ENCODE measurements around the gene CCDC192. TPM values are rescaled to one million over a fixed set of nuclear protein-coding genes. Genes with fewer than 3 reads are reported as not detected.

The CCDC192 gene
- total RNA-seq, 2 experiments from 2014 or later = not detected

DNA sequence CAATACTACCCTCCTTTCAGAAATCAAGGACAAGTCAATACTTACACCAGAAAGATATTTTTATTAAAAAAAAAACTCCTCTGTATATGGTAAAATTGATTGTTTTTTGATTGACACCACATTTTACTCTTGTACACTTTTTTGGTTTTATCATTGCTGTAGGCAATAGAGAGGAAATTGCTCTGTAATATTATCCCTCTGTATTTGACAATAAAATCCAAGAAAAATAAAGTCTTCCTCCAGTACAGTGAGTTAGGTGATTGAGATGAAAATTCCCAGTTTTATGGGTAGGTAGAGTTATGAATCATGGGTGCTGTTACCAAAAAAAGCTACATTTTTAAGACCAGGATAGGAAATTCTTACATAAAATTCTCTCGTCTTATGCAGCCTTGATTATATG lies 22.6 kb upstream of the CCDC192 start:
- CTCF ChIA-PET = no interaction called here
- H3K4me1 Mint-ChIP-seq (ENCODE audit: low read depth) = no peaks in the 10 kb centered on the region
- H3K27ac Mint-ChIP-seq = no peak overlapping the region
- no peak for ATAC-seq
- H3K4me3 Mint-ChIP-seq = no peak overlapping the region
- H3K9me3 Mint-ChIP-seq (ENCODE audit: insufficient read depth) = no peaks in the 10 kb centered on the region
- DNase-seq = no peak
- no peaks in the 10 kb centered on the region for H3K36me3 Mint-ChIP-seq (ENCODE audit: low read depth)
- POLR2A ChIA-PET = no interaction called here
- H3K27me3 Mint-ChIP-seq (ENCODE audit: low read depth) = no peaks in the 10 kb centered on the region

DNA sequence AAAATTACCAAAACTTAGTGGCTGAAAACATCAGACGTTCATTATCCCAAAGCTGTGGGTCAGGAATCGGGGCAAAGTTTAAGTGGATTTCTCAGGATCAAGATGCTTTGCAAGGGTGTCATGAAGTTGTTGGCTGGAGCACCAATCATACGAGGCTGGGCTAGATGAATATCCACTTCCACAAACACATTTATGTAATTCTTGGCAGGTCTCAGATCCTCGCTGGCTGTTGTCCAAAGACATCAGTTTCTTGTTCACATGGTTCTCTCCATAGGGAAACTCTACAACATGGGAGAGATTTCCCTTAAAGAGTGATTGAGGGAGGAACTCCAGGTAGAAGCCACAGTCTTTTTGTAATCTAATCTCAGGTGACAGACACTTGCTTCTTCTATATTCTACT lies 20.2 kb upstream of the CCDC192 start:
- ChIA-PET POLR2A (no interaction called here), CTCF (no interaction called here)
- Mint-ChIP-seq H3K4me1 (ENCODE audit: low read depth) (no peaks in the 10 kb centered on the region), H3K27ac (no peak overlapping the region), H3K36me3 (ENCODE audit: low read depth) (no peaks in the 10 kb centered on the region), H3K27me3 (ENCODE audit: low read depth) (no peaks in the 10 kb centered on the region), H3K9me3 (ENCODE audit: insufficient read depth) (no peaks in the 10 kb centered on the region), H3K4me3 (no peak overlapping the region)
- DNase-seq (no peak), ATAC-seq (no peak)

DNA sequence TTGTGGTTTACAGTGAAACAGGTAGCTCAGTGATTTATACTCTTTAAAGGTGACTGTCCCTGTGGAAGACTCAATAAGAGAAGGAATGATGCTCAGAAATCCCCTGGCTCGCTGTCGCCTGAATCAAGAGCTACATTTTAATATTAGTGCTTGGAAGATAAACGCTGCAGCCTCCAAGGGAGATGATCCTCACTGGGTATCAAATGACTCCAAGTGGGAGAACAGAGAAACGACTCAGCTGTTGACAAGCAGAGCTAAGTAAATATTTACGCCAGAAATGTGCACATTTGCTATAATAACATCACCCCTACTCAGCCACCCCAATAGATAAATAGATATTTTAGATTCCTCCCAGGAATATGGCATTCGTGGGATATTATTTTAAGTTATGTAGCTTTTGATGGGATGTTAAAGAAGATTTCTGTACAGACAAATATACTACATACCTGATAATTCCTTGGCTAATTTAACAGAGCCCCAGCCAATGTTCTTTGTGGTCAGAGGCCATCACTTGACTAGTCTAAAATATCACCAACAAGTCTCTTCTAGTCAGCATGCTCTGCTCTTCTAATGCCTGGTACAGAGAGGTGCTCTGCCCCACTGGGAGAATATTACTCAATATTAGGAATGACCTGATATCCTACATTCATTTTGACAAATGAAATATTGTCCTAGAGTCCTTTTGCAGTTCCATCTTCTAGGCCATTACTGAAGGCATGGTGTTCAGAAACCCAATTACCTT lies 18.3 kb upstream of the CCDC192 start:
- ChIA-PET CTCF (no interaction called here), POLR2A (no interaction called here)
- no peak for ATAC-seq
- DNase-seq = no peak
- no peak overlapping the region for H3K27ac Mint-ChIP-seq
- no peaks in the 10 kb centered on the region for H3K4me1 Mint-ChIP-seq (ENCODE audit: low read depth)
- no peaks in the 10 kb centered on the region for H3K27me3 Mint-ChIP-seq (ENCODE audit: low read depth)
- no peak overlapping the region for H3K4me3 Mint-ChIP-seq
- no peaks in the 10 kb centered on the region for H3K9me3 Mint-ChIP-seq (ENCODE audit: insufficient read depth)
- H3K36me3 Mint-ChIP-seq (ENCODE audit: low read depth) = no peaks in the 10 kb centered on the region

DNA sequence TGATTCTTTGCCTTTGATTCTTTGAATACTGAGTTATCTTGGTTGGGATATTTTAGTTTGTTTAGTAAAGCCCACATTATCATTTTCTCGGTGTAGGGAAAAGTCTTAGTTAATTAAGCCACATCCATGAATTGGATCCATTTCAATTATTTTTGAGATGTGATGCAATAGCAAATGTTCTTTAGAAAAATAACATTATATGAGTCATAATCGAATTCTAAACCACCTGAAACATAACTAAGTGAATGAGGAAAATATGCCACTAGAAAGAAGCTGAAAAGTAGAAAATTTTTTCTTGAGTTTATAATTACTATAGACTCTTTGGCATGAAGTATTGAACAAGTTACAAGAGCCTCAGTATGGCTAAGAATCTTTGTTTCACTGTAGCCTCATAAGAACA lies 17.5 kb upstream of the CCDC192 start:
- H3K27me3 Mint-ChIP-seq (ENCODE audit: low read depth) = no peaks in the 10 kb centered on the region
- no peaks in the 10 kb centered on the region for H3K9me3 Mint-ChIP-seq (ENCODE audit: insufficient read depth)
- H3K27ac Mint-ChIP-seq = no peak overlapping the region
- no peak overlapping the region for H3K4me3 Mint-ChIP-seq
- POLR2A ChIA-PET = no interaction called here
- H3K36me3 Mint-ChIP-seq (ENCODE audit: low read depth) = no peaks in the 10 kb centered on the region
- no peaks in the 10 kb centered on the region for H3K4me1 Mint-ChIP-seq (ENCODE audit: low read depth)
- DNase-seq = no peak
- no peak for ATAC-seq
- CTCF ChIA-PET = no interaction called here

DNA sequence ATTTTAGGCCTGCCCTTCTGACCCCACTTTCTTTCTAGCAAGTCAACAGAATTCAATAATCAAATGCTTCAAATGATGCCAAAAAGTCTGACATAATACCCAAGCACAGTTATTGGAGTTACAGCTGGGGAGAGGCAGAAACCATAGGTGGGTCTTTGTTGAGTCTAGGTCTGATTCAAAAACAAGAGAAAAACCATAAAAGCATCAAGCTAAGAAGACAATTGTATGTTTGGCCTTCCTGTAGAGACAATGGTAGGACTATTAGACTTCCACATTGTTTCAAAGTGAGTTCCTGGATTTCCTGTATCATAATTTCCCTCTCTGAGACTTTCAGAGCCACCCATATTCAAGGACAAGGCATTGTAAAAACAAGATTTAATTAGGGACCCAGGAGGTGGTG lies 16.8 kb upstream of the CCDC192 start:
- ChIA-PET POLR2A (no interaction called here), CTCF (no interaction called here)
- H3K27ac Mint-ChIP-seq = no peak overlapping the region
- H3K9me3 Mint-ChIP-seq (ENCODE audit: insufficient read depth) = no peaks in the 10 kb centered on the region
- H3K36me3 Mint-ChIP-seq (ENCODE audit: low read depth) = no peaks in the 10 kb centered on the region
- DNase-seq (no peak), ATAC-seq (no peak)
- H3K4me1 Mint-ChIP-seq (ENCODE audit: low read depth) = no peaks in the 10 kb centered on the region
- no peak overlapping the region for H3K4me3 Mint-ChIP-seq
- no peaks in the 10 kb centered on the region for H3K27me3 Mint-ChIP-seq (ENCODE audit: low read depth)

DNA sequence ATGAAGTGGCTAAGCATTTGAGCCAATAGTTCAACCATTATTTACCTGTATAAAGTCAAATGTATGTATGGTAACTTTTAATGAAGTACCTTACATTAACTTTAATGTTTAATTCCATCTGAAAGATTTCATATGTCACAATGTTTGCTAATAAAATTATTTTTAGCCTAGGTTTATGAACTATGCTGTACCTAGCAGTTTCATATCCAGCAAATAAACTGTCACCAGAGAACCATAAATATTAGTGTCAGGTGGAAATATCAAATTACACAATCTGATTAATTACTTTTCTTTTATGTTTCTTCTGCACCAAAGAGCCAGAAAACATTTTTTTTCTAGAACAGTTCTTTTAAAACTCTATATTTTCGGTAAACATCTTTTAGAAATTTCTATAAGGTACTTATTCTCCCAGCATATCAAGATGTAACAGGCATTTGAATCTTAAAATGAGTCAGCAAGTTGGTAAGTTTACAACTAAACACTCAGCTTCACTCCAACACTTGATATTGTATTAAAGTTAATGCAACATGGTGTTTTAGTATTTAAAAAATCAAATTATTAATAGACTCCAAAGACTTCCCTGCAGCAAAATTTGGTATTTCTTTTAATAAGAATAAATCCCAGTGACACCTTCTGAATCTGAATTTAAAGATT lies 8.5 kb upstream of the CCDC192 start:
- CTCF ChIA-PET = no interaction called here
- peaks cover 2% of the 10 kb centered on the region for H3K27me3 Mint-ChIP-seq (ENCODE audit: low read depth)
- H3K4me3 Mint-ChIP-seq = no peak overlapping the region
- DNase-seq (no peak), ATAC-seq (no peak)
- H3K9me3 Mint-ChIP-seq (ENCODE audit: insufficient read depth) = no peaks in the 10 kb centered on the region
- POLR2A ChIA-PET = no interaction called here
- no peaks in the 10 kb centered on the region for H3K4me1 Mint-ChIP-seq (ENCODE audit: low read depth)
- no peaks in the 10 kb centered on the region for H3K36me3 Mint-ChIP-seq (ENCODE audit: low read depth)
- no peak overlapping the region for H3K27ac Mint-ChIP-seq

DNA sequence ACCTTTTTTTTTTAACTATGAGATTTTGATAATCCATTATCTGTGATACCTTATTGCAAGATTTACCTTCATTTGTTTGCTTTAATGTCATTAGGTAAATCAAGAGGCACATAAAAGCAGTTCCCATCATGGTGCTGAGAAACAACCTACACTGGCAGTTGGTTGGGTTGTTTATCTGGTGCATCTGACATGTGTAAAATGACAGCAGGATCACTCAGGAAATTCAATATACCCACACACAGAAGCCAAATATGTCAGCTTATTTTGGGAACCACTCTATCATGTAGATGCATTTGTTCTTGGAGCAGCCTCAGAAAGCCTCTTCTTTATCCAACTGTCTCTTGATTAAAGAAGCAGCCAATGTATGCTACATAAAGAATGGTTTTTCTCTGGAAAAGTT lies 7.8 kb upstream of the CCDC192 start:
- H3K9me3 Mint-ChIP-seq (ENCODE audit: insufficient read depth) = no peaks in the 10 kb centered on the region
- CTCF ChIA-PET = no interaction called here
- POLR2A ChIA-PET = no interaction called here

DNA sequence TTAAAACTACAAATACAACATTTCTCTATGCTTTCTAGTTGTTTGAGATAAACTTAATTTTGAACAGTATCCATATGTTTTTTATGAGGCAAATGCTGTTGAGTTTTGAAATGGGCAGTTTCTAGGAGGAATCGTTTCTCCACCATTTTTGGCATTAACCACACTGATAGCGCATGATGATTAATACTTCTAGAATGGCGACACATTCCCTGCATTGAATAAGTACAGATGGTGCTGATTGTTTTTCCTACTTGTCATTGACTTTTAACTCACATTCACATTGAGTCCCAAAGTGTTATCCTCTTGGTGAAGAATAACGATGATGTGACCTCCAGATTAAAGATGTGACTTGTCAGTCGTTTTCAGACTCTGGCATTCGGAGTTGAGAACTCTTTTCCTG lies 6.5 kb upstream of the CCDC192 start:
- H3K27me3 Mint-ChIP-seq (ENCODE audit: low read depth) = peaks cover 2% of the 10 kb centered on the region
- H3K36me3 Mint-ChIP-seq (ENCODE audit: low read depth) = no peaks in the 10 kb centered on the region
- H3K27ac Mint-ChIP-seq = no peak overlapping the region
- CTCF ChIA-PET = no interaction called here
- DNase-seq (no peak), ATAC-seq (no peak)
- no peaks in the 10 kb centered on the region for H3K9me3 Mint-ChIP-seq (ENCODE audit: insufficient read depth)
- no peak overlapping the region for H3K4me3 Mint-ChIP-seq
- no peaks in the 10 kb centered on the region for H3K4me1 Mint-ChIP-seq (ENCODE audit: low read depth)
- POLR2A ChIA-PET = no interaction called here

More for the DNA sequence above, 7.8 kb upstream of the CCDC192 start:
- Mint-ChIP-seq H3K4me3 (no peak overlapping the region), H3K27ac (no peak overlapping the region), H3K27me3 (ENCODE audit: low read depth) (peaks cover 2% of the 10 kb centered on the region), H3K36me3 (ENCODE audit: low read depth) (no peaks in the 10 kb centered on the region), H3K4me1 (ENCODE audit: low read depth) (no peaks in the 10 kb centered on the region)
- ATAC-seq (no peak), DNase-seq (no peak)

DNA sequence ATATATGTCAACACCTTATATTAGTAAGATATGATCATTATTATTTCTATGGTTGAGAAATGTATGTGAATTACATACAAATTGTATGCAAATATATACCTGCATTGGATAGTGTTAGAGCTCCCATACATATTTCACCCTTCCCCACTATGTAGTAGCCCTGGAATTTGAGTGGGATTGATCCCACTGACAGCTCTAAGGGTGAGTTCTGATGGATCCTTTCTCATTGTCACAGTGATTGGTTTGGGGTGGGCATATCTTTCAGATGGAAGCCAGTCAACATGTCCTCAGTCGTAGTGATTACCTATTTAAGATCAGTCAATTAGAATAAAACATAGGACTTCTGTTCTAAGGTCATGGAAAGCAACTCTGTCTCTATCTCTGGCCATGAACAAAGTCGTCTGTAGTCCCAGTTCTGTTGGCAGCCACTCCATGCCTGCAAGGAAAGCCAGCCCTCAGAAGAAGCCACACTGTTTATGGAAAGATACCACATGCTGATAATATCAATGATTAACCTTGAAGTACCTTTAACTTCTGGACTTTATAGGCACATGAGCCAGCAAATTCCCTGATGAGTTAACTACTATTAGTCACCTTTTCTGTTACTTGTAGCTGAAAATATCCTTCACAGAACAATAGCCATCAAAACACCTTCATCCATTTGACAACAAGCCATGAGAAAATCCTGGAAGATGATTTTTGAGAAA lies 5.1 kb upstream of the CCDC192 start:
- Mint-ChIP-seq H3K4me3 (no peak overlapping the region), H3K27ac (no peak overlapping the region), H3K27me3 (ENCODE audit: low read depth) (peaks cover 2% of the 10 kb centered on the region), H3K36me3 (ENCODE audit: low read depth) (no peaks in the 10 kb centered on the region), H3K9me3 (ENCODE audit: insufficient read depth) (no peaks in the 10 kb centered on the region), H3K4me1 (ENCODE audit: low read depth) (no peaks in the 10 kb centered on the region)
- DNase-seq (no peak), ATAC-seq (no peak)
- CTCF ChIA-PET = no interaction called here
- POLR2A ChIA-PET = no interaction called here

DNA sequence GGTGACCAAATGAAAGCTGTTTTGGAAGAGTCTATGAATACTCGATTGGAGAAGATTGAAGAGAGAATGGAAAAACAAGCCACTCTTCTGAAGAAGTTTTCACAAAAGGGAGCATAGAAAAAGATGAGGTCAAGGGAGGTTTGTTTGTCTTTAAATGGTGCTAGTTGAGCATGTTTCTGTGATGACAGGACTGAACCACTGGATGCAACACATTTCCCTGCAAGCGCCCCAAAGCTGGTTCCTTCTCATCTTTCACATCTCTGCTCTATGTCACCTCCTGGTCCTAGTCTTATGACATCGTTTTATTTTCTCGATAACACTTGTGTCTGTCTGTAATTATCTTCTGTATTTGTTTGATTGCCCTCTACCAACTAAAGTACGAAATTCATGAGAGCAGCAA lies 3.8 kb upstream of the CCDC192 start:
- Mint-ChIP-seq H3K36me3 (ENCODE audit: low read depth) (no peaks in the 10 kb centered on the region), H3K9me3 (ENCODE audit: insufficient read depth) (no peaks in the 10 kb centered on the region), H3K27me3 (ENCODE audit: low read depth) (peaks cover 2% of the 10 kb centered on the region), H3K4me1 (ENCODE audit: low read depth) (no peaks in the 10 kb centered on the region), H3K27ac (no peak overlapping the region), H3K4me3 (no peak overlapping the region)
- ATAC-seq (no peak), DNase-seq (no peak)
- CTCF ChIA-PET = no interaction called here
- POLR2A ChIA-PET = no interaction called here

DNA sequence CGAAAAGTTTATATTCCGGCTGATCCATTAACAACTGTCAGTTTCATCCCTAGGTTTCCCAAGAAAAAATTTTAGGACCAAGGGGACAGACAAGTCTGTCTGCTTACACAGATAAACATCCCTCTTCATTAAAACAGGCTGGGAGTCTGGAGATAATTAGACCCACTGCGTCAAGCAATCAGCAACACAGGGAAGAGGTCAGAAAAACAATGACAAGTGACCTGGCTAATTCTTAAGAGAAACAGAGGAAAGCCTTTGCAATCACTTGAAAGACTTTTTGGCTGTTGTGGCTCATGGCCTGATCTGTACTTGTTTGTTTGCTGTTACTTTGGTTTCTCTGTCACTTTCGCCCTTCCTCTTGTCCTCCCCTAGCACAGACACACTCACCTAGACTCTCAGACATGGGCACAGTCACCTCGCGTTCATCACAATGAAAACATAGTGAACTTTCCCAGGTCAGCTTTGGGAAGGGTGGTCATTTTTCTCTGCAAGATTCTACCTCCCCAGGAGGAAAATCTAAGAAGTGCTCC lies 2.9 kb upstream of the CCDC192 start:
- Mint-ChIP-seq H3K27me3 (ENCODE audit: low read depth) (peaks cover under 1% of the 10 kb centered on the region), H3K4me1 (ENCODE audit: low read depth) (no peaks in the 10 kb centered on the region), H3K4me3 (no peak overlapping the region), H3K9me3 (ENCODE audit: insufficient read depth) (no peaks in the 10 kb centered on the region), H3K27ac (no peak overlapping the region), H3K36me3 (ENCODE audit: low read depth) (no peaks in the 10 kb centered on the region)
- ChIA-PET CTCF (no interaction called here), POLR2A (no interaction called here)
- DNase-seq (no peak), ATAC-seq (no peak)

DNA sequence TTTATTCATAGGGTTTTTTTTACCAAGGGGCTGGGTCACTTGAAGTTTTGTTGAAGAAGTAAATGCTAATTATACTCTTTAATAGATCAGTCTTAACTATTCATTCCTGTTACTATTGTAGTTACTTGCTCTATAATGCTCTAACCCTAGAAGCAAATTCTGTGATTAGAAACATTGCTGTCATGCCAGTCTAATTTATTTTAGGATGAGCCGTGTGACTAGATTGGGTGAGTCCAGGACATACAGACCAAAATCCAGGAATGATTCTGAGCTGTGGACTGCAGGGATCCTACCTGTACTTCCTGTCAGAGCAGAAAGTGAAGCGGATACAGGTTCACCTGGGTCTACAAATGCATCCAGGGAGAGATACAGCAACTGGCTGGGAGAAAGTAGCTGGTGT lies 757 bp upstream of the CCDC192 start:
- ATAC-seq (no peak), DNase-seq (no peak)
- H3K36me3 Mint-ChIP-seq (ENCODE audit: low read depth) = no peaks in the 10 kb centered on the region
- H3K27ac Mint-ChIP-seq = no peak overlapping the region
- H3K4me3 Mint-ChIP-seq = no peak overlapping the region
- no peaks in the 10 kb centered on the region for H3K27me3 Mint-ChIP-seq (ENCODE audit: low read depth)
- H3K4me1 Mint-ChIP-seq (ENCODE audit: low read depth) = no peaks in the 10 kb centered on the region
- ChIA-PET POLR2A (no interaction called here), CTCF (no interaction called here)
- H3K9me3 Mint-ChIP-seq (ENCODE audit: insufficient read depth) = no peaks in the 10 kb centered on the region

All from activated CD8-positive, alpha-beta T cell treated with anti-CD3 and anti-CD28 coated beads, Interleukin-2, amount 10 ng/mL, durations not matched to agents 7 days and 5 days (primary cell).